Liver (tissue), 9 donors: ENCODE results near the gene PPP1R1B. TPM values are rescaled to one million over a fixed set of nuclear protein-coding genes. Genes with fewer than 3 reads are reported as not detected.

Experiments used
- DNase-seq: peaks from one replicate; pipeline ENCODE4 v3.0.0-alpha.2; 2017; ENCODE audit warnings: low spot score
- H3K27ac ChIP-seq, 2 donors: one replicate each; pipeline ENCODE4 v1.7.0; 2013; ENCODE audit warnings: inconsistent platforms in 2 of 2, low read length in 2 of 2, control low read depth in 1 of 2, low read depth in 1 of 2, mild to moderate bottlenecking in 1 of 2
- H3K27me3 ChIP-seq, 4 donors: one replicate each; pipeline versions ENCODE4 v1.6.1 to v1.7.0; 2013; ENCODE audit warnings: low read length in 3 of 4, inconsistent platforms in 1 of 4, mild to moderate bottlenecking in 1 of 4, moderate library complexity in 1 of 4; ENCODE audit not compliant: control insufficient read depth in 4 of 4, insufficient read depth in 4 of 4
- H3K36me3 ChIP-seq, 4 donors: one replicate each; pipeline versions ENCODE4 v1.6.1 to v1.7.0; 2013; ENCODE audit warnings: low read length in 3 of 4, mild to moderate bottlenecking in 3 of 4, low read depth in 1 of 4, moderate library complexity in 1 of 4; ENCODE audit not compliant: control insufficient read depth in 4 of 4, insufficient read depth in 3 of 4
- H3K4me1 ChIP-seq, 4 donors: one replicate each; pipeline versions ENCODE4 v1.6.1 to v1.7.0; 2013; ENCODE audit warnings: low read length in 3 of 4, mild to moderate bottlenecking in 3 of 4, moderate library complexity in 1 of 4; ENCODE audit not compliant: control insufficient read depth in 4 of 4, insufficient read depth in 4 of 4
- H3K4me3 ChIP-seq, 3 donors: one replicate each; pipeline versions ENCODE4 v1.6.1 to v1.7.0; 2013; ENCODE audit warnings: low read length in 3 of 3, control low read depth in 1 of 3, low read depth in 1 of 3, mild to moderate bottlenecking in 1 of 3
- H3K9ac ChIP-seq, 2 donors: one replicate each; pipeline ENCODE4 v1.7.0; 2013; ENCODE audit warnings: low read length in 2 of 2, mild to moderate bottlenecking in 2 of 2, moderate library complexity in 2 of 2, control low read depth in 1 of 2, low read depth in 1 of 2
- H3K9me3 ChIP-seq, 4 donors: one replicate each; pipeline versions ENCODE4 v1.6.1 to v1.7.0; 2013; ENCODE audit warnings: low read length in 3 of 4; ENCODE audit not compliant: control insufficient read depth in 4 of 4
- CTCF ChIP-seq: fragments of 150-350 bp; IDR thresholded peaks from 2 replicates; pipeline ENCODE4 v1.5.1; 2017; ENCODE audit warnings: improper control_type of control experiment, low read depth, low read length; ENCODE audit not compliant: missing input control
- EGR1 ChIP-seq, 2 donors: IDR thresholded peaks; 2 replicates each; pipeline ENCODE4 v1.6.1; 2016 to 2018; ENCODE audit warnings: antibody characterized with exemption in 2 of 2, low read depth in 2 of 2
- FOXA1 ChIP-seq: IDR thresholded peaks from 2 replicates; pipeline ENCODE4 v1.6.1; 2016; ENCODE audit warnings: antibody characterized with exemption
- FOXA2 ChIP-seq: IDR thresholded peaks from 2 replicates; pipeline ENCODE4 v1.6.1; 2016; ENCODE audit warnings: antibody characterized with exemption
- GABPA ChIP-seq, 2 donors: IDR thresholded peaks in 1 of 2; conservative IDR thresholded peaks in 1 of 2; 2 replicates each; pipeline ENCODE4 v1.6.1; 2016; ENCODE audit warnings: antibody characterized with exemption in 2 of 2, mild to moderate bottlenecking in 1 of 2, moderate library complexity in 1 of 2
- HNF4A ChIP-seq, 2 donors: conservative IDR thresholded peaks; 2 replicates each; pipeline ENCODE4 v1.6.1; 2016; ENCODE audit warnings: antibody characterized with exemption in 2 of 2, mild to moderate bottlenecking in 2 of 2
- HNF4G ChIP-seq: IDR thresholded peaks from 2 replicates; pipeline ENCODE4 v1.6.1; 2016; ENCODE audit warnings: antibody characterized with exemption
- JUND ChIP-seq, 2 donors: IDR thresholded peaks; 2 replicates each; pipeline ENCODE4 v1.6.1; 2016; ENCODE audit warnings: antibody characterized with exemption in 2 of 2
- MAX ChIP-seq: IDR thresholded peaks from 2 replicates; pipeline ENCODE4 v1.6.1; 2016; ENCODE audit warnings: antibody characterized with exemption
- NR2F2 ChIP-seq: IDR thresholded peaks from 2 replicates; pipeline ENCODE4 v1.6.1; 2016; ENCODE audit warnings: antibody characterized with exemption
- RAD21 ChIP-seq, 2 donors: IDR thresholded peaks; 2 replicates each; pipeline ENCODE4 v1.6.1; 2016; ENCODE audit warnings: antibody characterized with exemption in 2 of 2, mild to moderate bottlenecking in 2 of 2
- RXRA ChIP-seq, 2 donors: IDR thresholded peaks; 2 replicates each; pipeline ENCODE4 v1.6.1; 2017 to 2018; ENCODE audit warnings: antibody characterized with exemption in 2 of 2, mild to moderate bottlenecking in 1 of 2
- SP1 ChIP-seq: IDR thresholded peaks from 2 replicates; pipeline ENCODE4 v1.6.1; 2018; ENCODE audit warnings: antibody characterized with exemption, mild to moderate bottlenecking
- TAF1 ChIP-seq: conservative IDR thresholded peaks from 2 replicates; pipeline ENCODE4 v1.6.1; 2016; ENCODE audit warnings: antibody characterized with exemption, mild to moderate bottlenecking
- YY1 ChIP-seq: IDR thresholded peaks from 2 replicates; pipeline ENCODE4 v1.6.1; 2016; ENCODE audit warnings: antibody characterized with exemption, mild to moderate bottlenecking
- WGBS: extraction: QIAGEN DNeasy Blood & Tissue Kit; methylation state at CpG from one replicate; pipeline ENCODE4 v1.1.7; 2013; 5-methylcytosine and 5-hydroxymethylcytosine counted together
- polyA plus RNA-seq, 2 donors: library from polyadenylated mRNA; stranded (reverse) in 1 of 2; unstranded in 1 of 2; fragments of 200-250 nt in 1 of 2; fragments of >200 nt in 1 of 2; fragmentation: Nextera tagmentation in 1 of 2; extraction: Ambion mirVana in 1 of 2; gene quantifications; one replicate each; pipeline versions ENCODE4 v1.2.1 to v1.2.3, GENCODE V29; 2013 to 2015
- total RNA-seq, 2 donors: library from RNA; depleted of rRNA; stranded (reverse); fragments of >200 nt; gene quantifications; one replicate each; pipeline ENCODE4 v1.2.3, GENCODE V29; 2014
- TF ChIP-seq, protein P1 (sequence below): IDR thresholded peaks from 2 replicates; pipeline ENCODE4 v1.6.1; 2016; ENCODE audit warnings: antibody characterized with exemption, mild to moderate bottlenecking
- TF ChIP-seq, protein P2 (sequence below): IDR thresholded peaks from 2 replicates; pipeline ENCODE4 v1.6.1; 2016; ENCODE audit warnings: antibody characterized with exemption
- TF ChIP-seq, protein P3 (sequence below): IDR thresholded peaks from 2 replicates; pipeline ENCODE4 v1.6.1; 2016; ENCODE audit warnings: antibody characterized with exemption
- donor health status: healthy.
- donor health status: healthy.
- donor health status: healthy.
- donor health status: healthy.
- donor health status: healthy.

PPP1R1B gene
- total and polyA plus RNA-seq, 4 donors: 0.14 TPM; not detected in 3

GRCh38 chr17:39641097-39641496 is 14.3 kb downstream of the PPP1R1B start:
- H3K36me3 ChIP-seq: no peaks in the 10 kb centered on the region
- H3K27ac ChIP-seq: no peak overlapping the region
- no peak overlapping the region for H3K9ac ChIP-seq

More at GRCh38 chr17:39641097-39641496, 14.3 kb downstream of the PPP1R1B start:
- peaks cover 5 to 44% (median 32%) of the 10 kb centered on the region in 4 donors for H3K4me1 ChIP-seq
- no peaks in the 10 kb centered on the region for H3K27me3 ChIP-seq
- no peak overlapping the region for H3K4me3 ChIP-seq
- TF ChIP-seq, protein P1, sequence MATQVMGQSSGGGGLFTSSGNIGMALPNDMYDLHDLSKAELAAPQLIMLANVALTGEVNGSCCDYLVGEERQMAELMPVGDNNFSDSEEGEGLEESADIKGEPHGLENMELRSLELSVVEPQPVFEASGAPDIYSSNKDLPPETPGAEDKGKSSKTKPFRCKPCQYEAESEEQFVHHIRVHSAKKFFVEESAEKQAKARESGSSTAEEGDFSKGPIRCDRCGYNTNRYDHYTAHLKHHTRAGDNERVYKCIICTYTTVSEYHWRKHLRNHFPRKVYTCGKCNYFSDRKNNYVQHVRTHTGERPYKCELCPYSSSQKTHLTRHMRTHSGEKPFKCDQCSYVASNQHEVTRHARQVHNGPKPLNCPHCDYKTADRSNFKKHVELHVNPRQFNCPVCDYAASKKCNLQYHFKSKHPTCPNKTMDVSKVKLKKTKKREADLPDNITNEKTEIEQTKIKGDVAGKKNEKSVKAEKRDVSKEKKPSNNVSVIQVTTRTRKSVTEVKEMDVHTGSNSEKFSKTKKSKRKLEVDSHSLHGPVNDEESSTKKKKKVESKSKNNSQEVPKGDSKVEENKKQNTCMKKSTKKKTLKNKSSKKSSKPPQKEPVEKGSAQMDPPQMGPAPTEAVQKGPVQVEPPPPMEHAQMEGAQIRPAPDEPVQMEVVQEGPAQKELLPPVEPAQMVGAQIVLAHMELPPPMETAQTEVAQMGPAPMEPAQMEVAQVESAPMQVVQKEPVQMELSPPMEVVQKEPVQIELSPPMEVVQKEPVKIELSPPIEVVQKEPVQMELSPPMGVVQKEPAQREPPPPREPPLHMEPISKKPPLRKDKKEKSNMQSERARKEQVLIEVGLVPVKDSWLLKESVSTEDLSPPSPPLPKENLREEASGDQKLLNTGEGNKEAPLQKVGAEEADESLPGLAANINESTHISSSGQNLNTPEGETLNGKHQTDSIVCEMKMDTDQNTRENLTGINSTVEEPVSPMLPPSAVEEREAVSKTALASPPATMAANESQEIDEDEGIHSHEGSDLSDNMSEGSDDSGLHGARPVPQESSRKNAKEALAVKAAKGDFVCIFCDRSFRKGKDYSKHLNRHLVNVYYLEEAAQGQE: no peak
- TF ChIP-seq, protein P2, sequence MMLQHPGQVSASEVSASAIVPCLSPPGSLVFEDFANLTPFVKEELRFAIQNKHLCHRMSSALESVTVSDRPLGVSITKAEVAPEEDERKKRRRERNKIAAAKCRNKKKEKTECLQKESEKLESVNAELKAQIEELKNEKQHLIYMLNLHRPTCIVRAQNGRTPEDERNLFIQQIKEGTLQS: no peak
- TF ChIP-seq YY1: no peak
- no peak for TF ChIP-seq JUND (IDR thresholded peaks at IDR 0.05)
- TF ChIP-seq SP1: no peak
- no peak for TF ChIP-seq MAX
- TF ChIP-seq FOXA2: no peak
- no peak for TF ChIP-seq GABPA (IDR thresholded peaks at IDR 0.05 in 1 of 2, conservative IDR thresholded peaks at IDR 0.05 in 1 of 2)
- no peak for TF ChIP-seq TAF1
- TF ChIP-seq FOXA1: no peak
- TF ChIP-seq CTCF: no peak
- TF ChIP-seq HNF4G: no peak
- TF ChIP-seq, protein P3, sequence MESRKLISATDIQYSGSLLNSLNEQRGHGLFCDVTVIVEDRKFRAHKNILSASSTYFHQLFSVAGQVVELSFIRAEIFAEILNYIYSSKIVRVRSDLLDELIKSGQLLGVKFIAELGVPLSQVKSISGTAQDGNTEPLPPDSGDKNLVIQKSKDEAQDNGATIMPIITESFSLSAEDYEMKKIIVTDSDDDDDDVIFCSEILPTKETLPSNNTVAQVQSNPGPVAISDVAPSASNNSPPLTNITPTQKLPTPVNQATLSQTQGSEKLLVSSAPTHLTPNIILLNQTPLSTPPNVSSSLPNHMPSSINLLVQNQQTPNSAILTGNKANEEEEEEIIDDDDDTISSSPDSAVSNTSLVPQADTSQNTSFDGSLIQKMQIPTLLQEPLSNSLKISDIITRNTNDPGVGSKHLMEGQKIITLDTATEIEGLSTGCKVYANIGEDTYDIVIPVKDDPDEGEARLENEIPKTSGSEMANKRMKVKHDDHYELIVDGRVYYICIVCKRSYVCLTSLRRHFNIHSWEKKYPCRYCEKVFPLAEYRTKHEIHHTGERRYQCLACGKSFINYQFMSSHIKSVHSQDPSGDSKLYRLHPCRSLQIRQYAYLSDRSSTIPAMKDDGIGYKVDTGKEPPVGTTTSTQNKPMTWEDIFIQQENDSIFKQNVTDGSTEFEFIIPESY: no peak
- TF ChIP-seq EGR1 (IDR thresholded peaks at IDR 0.05; ENCODE audit: low read depth in 2 of 2): no peak
- TF ChIP-seq RXRA (IDR thresholded peaks at IDR 0.05): no peak
- TF ChIP-seq RAD21 (IDR thresholded peaks at IDR 0.05): no peak
- no peak for TF ChIP-seq HNF4A (conservative IDR thresholded peaks at IDR 0.05)
- no peak for TF ChIP-seq NR2F2
- H3K9me3 ChIP-seq: no peaks in the 10 kb centered on the region
- DNase-seq: no peak
- 93% methylated on average over 4 of the region's 4 CpGs for WGBS
